ENCODE results near the gene PITPNC1. TPM values are rescaled to one million over a fixed set of nuclear protein-coding genes. Genes with fewer than 3 reads are reported as not detected.

Gene PITPNC1
- total and polyA plus RNA-seq, 2 donors (not counting 3 experiments of a cell fraction or from before 2014, with no cell fraction given): 2.4 to 9.6 TPM

GRCh38 chr17:67452681-67453554 is 75.8 kb downstream of the PITPNC1 start:
- ChIA-PET CTCF (interaction anchor here (1.5 to 1.7 kb wide), 2 partner anchors 10 to 74 kb away, joined by 4 read pairs; no protein-coding TSS in a partner anchor), POLR2A (no interaction called here)
- DNase-seq (ENCODE audit: low read depth, low spot score): no peak
- FAIRE-seq: no peak
- Histone ChIP-seq H3K9me1 (replicated peaks; ENCODE audit: control insufficient read depth, extremely low read depth, insufficient read depth, low read length) (no peaks in the 10 kb centered on the region), H3K27me3 (ENCODE audit: control insufficient read depth in 2 of 2, insufficient read depth in 2 of 2, low read length in 2 of 2) (no peaks in the 10 kb centered on the region), H3K27ac (ENCODE audit: insufficient read depth, low read depth, low read length) (no peak overlapping the region), H3K36me3 (ENCODE audit: control insufficient read depth in 2 of 2, extremely low read depth in 1 of 2, insufficient read depth in 2 of 2, low read length in 2 of 2) (no peaks in the 10 kb centered on the region), H3K4me1 (ENCODE audit: control insufficient read depth, extremely low read depth, insufficient read depth, low read length) (peaks cover 7% of the 10 kb centered on the region), H3K4me3 (replicated peaks in 1 of 3; ENCODE audit: insufficient read depth in 1 of 3, low read depth in 1 of 3, low read length in 3 of 3) (no peak overlapping the region), H3K9ac (replicated peaks; ENCODE audit: extremely low read depth, insufficient read depth, low read length) (no peak overlapping the region), H3K79me2 (ENCODE audit: control insufficient read depth, insufficient read depth, low read length) (no peaks in the 10 kb centered on the region), H4K20me1 (replicated peaks; ENCODE audit: control insufficient read depth, extremely low read depth, insufficient read depth, low read length) (no peaks in the 10 kb centered on the region), H3K9me3 (replicated peaks; ENCODE audit: control insufficient read depth, insufficient read depth, low read length) (no peaks in the 10 kb centered on the region), H3K4me2 (ENCODE audit: insufficient read depth, low read length) (no peak overlapping the region), H2AFZ (ENCODE audit: low read depth, low read length) (no peak overlapping the region)
- intact Hi-C loops (cut with micrococcal nuclease): no loop called here
- TF ChIP-seq MYC (IDR thresholded peaks at IDR 0.05; ENCODE audit: low read depth, low read length) (no peak), CTCF (IDR thresholded peaks at IDR 0.05; ENCODE audit: extremely low read depth in 1 of 2, insufficient read depth in 1 of 2, low read depth in 1 of 2, low read length in 2 of 2) (no peak)
- no TSS peak for BruUV-seq (replicated peaks)
- dilution Hi-C loops (cut with MboI; ENCODE audit: extremely low pct_ligation_motif_present, low sequenced_read_pairs): no loop called here

DNA sequence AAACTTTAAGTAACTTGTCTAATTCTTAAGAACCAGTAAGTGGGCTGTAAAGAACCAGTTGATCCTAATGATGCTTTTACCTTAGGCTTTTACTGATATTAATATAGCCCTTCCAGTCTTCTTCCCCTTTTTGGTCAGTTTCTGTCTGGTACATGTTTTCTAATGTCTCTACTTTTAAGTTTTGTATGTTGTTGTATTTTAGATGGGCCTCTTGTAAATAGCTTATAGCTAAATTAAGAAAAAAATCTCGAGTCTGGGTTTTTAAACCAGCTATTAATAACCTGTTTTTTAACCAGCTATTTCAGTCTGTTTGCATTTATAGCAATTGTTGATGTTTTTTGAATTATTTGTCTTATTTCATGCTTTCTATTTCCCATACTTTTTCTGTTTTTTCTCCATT is 79.0 kb downstream of the PITPNC1 start:
- Histone ChIP-seq H3K9ac (replicated peaks; ENCODE audit: extremely low read depth, insufficient read depth, low read length) (no peak overlapping the region), H3K9me3 (replicated peaks; ENCODE audit: control insufficient read depth, insufficient read depth, low read length) (no peaks in the 10 kb centered on the region), H3K79me2 (ENCODE audit: control insufficient read depth, insufficient read depth, low read length) (no peaks in the 10 kb centered on the region), H3K4me2 (ENCODE audit: insufficient read depth, low read length) (no peak overlapping the region), H3K36me3 (ENCODE audit: control insufficient read depth in 2 of 2, extremely low read depth in 1 of 2, insufficient read depth in 2 of 2, low read length in 2 of 2) (no peaks in the 10 kb centered on the region), H4K20me1 (replicated peaks; ENCODE audit: control insufficient read depth, extremely low read depth, insufficient read depth, low read length) (no peaks in the 10 kb centered on the region), H3K9me1 (replicated peaks; ENCODE audit: control insufficient read depth, extremely low read depth, insufficient read depth, low read length) (no peaks in the 10 kb centered on the region), H3K4me3 (replicated peaks in 1 of 3; ENCODE audit: insufficient read depth in 1 of 3, low read depth in 1 of 3, low read length in 3 of 3) (no peak overlapping the region), H3K27ac (ENCODE audit: insufficient read depth, low read depth, low read length) (no peak overlapping the region), H3K4me1 (ENCODE audit: control insufficient read depth, extremely low read depth, insufficient read depth, low read length) (no peaks in the 10 kb centered on the region), H3K27me3 (ENCODE audit: control insufficient read depth in 2 of 2, insufficient read depth in 2 of 2, low read length in 2 of 2) (no peaks in the 10 kb centered on the region), H2AFZ (ENCODE audit: low read depth, low read length) (no peak overlapping the region)
- POLR2A ChIA-PET: no interaction called here
- TF ChIP-seq GATA2 (IDR thresholded peaks at IDR 0.05; ENCODE audit: insufficient read depth, insufficient read length, low read depth, low read length) (no peak), JUN (IDR thresholded peaks at IDR 0.05; ENCODE audit: borderline replicate concordance, insufficient read depth, insufficient read length, low read depth) (no peak), MAX (IDR thresholded peaks at IDR 0.05; ENCODE audit: insufficient read depth, insufficient read length) (no peak), CTCF (IDR thresholded peaks at IDR 0.05; ENCODE audit: extremely low read depth in 1 of 2, insufficient read depth in 1 of 2, low read depth in 1 of 2, low read length in 2 of 2) (no peak), MYC (IDR thresholded peaks at IDR 0.05; ENCODE audit: low read depth, low read length) (no peak), POLR2A (IDR thresholded peaks at IDR 0.05; ENCODE audit: low read depth, low read length) (no peak), POLR2AphosphoS5 (IDR thresholded peaks at IDR 0.05; ENCODE audit: insufficient read depth, low read depth, low read length) (no peak), FOS (IDR thresholded peaks at IDR 0.05; ENCODE audit: borderline replicate concordance, insufficient read depth, low read length) (no peak), EZH2 (IDR thresholded peaks at IDR 0.05; ENCODE audit: borderline replicate concordance, low read depth, low read length, severe bottlenecking) (no peak)
- DNase-seq (ENCODE audit: low read depth, low spot score) (no peak), FAIRE-seq (no peak)
- CTCF ChIA-PET: interaction anchor here (0.8 to 2.0 kb wide), 5 partner anchors 15 to 78 kb away, joined by 3 to 7 read pairs (median 5); no protein-coding TSS in a partner anchor
- intact Hi-C loops (cut with micrococcal nuclease) (no loop called here), dilution Hi-C loops (cut with MboI; ENCODE audit: extremely low pct_ligation_motif_present, low sequenced_read_pairs) (no loop called here)
- BruUV-seq (replicated peaks): no TSS peak

All from endothelial cell of umbilical vein (primary cell).